ENCODE data around the gene KLK12.
A peak's percentile ranks its signal among the peaks of the same experiment; 100 is the strongest.

The KLK12 gene

DNA sequence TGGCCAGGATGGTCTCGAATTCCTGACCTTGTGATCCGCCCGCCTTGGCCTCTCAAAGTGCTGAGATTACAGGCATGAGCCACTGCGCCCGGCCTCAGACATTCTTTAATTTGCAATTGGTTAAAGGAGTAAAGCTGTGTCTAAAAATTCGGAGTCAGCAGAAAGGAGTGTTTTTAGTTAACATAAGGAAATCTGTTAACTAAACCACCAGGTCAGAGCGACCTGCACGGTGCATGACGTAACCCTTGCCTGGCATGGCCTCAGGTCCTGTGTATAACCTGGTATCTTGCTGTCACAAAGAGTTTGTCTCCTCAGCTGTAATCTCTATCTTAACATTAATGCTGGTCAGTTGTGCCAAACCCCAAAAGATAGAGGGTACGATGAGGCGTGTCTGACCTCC is 9.5 kb upstream of the KLK12 start:
- no peak for DNase-seq

DNA sequence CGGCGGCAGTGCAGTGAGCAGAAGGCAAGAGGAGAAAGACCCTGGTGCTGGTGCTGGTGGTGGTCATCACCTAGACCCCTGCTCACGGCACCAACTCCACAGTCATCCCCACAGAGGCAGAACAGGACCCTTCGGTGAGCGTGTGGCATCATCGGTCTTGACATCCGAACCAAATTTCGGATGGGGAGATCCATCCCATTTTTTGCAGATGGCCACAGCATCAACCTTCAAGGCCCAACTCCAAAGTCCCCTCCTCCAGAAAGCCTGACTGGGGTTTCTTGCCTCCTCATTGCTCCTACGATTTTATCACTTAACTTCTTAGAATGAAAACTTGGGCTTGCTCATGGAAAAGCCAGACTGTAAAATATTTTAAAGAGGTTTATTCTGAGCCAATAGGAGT is 8.7 kb upstream of the KLK12 start:
- no peak for DNase-seq

- DNase-seq = no peak
These were observed 5.3 kb upstream of the KLK12 start for GRCh38 chr19:51040151-51040550.

GRCh38 chr19:51036519-51036918 is 1.7 kb upstream of the KLK12 start:
- no peak for DNase-seq

DNA sequence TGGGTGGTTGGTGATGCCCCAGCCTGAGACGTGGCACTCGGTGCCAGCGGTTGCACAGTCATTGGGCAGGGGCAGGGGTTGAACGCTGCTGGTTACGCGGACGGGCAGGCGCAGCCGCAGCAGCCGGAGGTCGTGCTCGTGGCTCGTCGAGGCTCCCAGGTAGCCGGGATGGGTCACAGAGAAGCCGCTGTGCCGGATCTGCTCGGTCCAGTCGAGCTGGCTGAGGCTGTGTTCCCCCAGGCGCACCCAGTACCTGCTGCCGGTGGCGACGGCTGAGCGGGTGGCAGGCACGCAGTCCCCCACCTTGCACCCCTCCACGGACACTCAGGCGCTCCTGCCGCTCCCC is 2.9 kb downstream of the KLK12 start:
- no peak for DNase-seq

DNA sequence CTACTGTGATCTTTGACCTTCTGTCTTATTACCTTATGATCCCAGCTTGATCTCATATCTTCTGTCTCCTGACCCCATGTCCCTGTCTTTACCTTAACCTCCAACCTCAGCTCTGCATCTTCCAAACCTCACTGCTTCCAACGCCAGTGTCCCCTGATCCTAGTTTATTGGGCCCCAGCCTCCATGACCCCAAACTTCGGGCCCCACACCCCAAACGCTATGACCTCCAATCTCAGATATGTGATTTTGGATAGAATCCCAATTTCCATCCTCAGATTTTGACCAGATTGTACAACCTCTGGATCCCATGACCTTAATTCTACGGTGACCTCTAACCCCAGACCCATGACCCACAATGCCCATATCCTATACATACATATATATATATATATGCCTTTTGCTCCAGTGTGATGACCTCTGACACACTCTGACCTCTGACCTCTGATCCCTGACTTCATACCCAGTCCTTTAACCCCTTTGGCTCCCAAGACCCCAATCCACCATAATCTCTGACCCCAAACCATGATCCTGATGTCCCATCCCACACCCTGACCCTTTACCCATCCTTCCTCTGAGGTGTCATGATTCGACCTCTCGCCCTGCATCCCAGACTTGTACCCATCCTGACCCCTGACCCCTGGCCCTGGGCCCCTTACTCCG is 3.5 kb downstream of the KLK12 start:
- DNase-seq = no peak

DNA sequence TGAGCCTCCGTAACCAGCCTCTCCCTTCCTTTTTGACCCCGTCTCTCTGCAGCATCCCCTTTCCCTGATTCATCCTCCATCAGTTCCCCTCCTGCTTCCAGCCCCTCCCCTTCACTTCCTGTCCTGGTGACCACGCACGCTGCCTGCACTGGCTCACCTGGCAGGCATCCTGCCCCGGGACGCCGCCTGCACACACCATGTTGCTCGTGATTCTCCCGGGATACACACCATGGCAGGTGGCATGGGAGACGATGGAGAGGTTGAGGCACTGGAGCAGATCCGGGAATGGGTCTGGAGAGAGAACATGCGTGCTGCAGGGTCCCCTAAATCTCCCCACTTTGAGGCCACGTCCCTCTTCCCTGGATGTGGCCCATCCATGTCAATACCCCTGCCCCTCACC is 4.2 kb downstream of the KLK12 start:
- DNase-seq = no peak

DNA sequence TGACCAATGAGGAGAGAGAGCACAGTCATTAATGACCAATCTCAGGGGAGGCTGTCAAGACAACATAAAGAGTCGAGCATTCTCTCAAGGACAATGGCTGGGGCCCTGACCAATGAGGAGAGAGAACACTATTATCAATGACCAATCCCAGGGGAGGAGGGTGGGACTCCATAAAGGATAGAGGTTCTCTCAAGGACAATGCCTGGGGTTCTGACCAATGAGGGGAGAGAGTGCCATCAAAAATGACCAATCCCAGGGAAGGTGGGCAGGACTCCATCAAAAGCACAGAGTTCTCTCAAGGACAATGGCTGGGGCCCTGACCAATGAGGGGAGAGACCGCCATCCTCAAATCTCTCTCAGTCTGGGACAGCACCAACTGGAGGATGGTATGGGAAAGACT is 5.1 kb downstream of the KLK12 start:
- DNase-seq = no peak

- no peak for DNase-seq
These were observed 6.9 kb downstream of the KLK12 start for GRCh38 chr19:51027873-51028272.

- no peak for DNase-seq
These were observed 7.5 kb downstream of the KLK12 start for GRCh38 chr19:51027126-51027806.

DNA sequence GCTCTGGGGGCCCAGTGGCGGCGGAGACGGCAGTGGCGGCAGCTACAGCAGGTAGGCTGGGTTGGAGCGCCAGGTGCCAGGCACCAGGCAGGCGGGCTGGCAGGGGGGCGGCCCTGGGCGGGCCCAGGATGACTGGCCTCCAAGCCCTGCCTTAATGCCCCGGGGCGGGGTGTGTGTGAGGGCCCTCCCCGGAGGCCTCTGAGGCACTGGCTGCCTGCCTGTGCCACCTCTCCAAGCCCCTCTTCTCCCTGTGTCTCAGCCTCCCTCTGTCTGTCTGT is 8.3 kb downstream of the KLK12 start, which contains the start of gene KLK11:
KLK11 (minus strand) TSS at position 63 of the 278 bp plus-strand sequence. CDS start 985 bp downstream, outside the sequence.
- DNase-seq = no peak

DNA sequence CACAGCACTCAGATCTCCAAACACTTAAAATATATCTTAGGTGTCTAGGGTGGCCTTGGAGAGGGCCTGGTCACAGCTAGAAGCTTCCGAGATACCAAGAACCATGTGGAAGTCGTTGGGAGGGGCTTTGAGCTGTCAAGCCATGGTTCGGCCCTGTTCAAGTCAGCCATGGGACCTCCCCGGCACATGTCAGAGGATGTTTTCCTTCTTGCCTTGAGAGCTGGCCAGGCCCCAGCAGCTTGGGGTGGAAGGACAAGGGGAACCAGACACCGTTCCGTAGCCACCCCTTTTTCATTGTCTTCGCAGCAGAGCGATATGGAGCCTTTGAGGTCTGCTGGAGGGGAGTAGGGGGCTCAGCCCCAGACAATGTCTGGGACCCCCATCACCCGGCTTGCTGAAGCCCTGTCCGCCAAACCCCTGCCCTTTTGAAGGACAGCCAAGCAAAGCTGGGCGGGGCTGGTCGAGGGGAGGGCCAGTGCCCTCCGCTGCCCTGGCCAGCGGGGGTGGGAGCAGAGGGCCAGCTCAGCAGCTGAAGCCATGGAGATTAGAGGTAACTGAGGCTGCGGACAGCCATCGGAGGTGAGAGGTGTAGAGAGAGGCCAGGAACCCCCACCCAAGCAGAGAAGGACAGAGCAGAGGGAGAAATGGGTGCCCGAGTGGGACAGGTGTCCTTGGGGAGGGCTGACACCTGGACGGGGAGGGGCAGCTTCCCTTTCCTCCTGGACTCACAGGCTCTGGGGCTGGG is 8.8 kb downstream of the KLK12 start:
- DNase-seq = no peak

GRCh38 chr19:51025401-51025800 is 9.4 kb downstream of the KLK12 start:
- no peak for DNase-seq

GRCh38 chr19:51024924-51025323 is 9.9 kb downstream of the KLK12 start:
- no peak for DNase-seq

DNA sequence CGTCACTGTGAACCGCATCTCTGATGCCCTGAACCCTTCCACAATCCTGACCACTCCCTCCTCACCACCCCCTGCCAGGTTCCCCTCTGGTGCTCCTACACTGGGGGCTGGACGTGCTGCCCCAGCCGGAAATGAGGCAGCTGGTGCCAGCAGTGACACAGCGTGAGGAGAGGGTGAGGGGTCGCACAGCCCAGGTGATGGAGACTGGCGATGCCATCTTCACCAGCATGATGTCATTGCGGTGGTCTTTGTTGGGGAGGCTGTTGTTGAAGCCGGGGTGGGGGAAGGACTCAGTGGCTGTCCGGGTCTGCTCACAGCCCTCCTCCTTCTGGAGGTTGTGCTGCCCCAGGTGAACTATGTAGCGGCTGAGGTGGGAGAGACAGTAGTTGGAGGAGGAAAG is 10.9 kb downstream of the KLK12 start:
- DNase-seq = no peak

- no peak for DNase-seq
These were observed 12.3 kb downstream of the KLK12 start for GRCh38 chr19:51022526-51022925.

DNA sequence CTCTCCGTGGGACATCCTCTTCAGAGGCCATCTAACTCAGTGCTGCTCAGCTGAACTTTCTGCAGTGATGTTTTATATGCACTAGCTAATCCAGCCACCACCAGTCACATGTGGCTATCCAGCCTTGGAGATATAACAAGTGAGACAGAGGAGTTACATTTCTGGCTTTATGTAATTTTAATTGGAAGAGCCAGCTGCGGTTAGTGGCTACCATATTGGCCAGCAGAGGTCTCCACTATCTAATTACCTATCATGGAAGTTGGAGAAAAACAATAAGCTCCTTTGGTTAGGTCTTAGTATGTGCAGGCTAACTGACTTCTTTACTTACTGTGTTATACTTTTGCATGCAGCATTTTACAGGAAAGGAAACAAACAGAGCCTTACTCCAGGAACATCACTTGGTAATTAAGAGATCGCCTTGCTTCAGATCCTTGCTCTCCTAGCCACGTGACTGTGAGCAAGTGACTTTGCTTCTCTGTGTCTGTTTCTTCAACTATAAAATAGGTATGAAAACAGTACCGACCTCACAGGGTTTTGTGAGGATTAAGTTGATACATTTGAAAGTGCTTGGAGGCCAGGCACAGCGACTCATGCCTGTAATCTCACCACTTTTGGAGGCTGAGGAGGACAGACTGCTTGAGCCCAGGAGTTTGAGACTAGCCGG is 13.7 kb downstream of the KLK12 start:
- DNase-seq = peak in 1 of 2 donors; percentile 26

DNA sequence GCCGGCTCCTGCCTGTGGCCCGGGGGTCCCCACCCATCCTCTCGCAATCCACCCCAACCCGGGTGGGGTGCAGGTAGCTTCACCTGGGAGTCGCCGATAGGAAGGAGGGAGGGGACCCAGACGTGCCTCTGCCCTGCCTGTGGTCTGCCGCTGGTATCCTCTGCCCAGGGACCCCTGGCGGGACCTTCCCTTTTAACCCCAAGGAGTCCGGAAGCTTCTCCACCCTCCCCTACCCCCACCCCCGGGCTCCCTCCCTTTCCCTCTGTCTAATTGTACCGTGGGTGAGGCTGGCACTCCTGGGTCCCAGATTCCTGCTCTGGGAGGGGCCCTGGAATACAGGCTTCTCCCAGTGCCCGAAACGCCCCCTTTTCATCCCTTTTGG is 15.3 kb downstream of the KLK12 start, which contains the start of gene KLK10:
KLK10 (minus strand) TSS at position 166 of the 382 bp plus-strand sequence. CDS start 579 bp downstream, outside the sequence.
- no peak for DNase-seq

GRCh38 chr19:51018745-51019543 is 15.9 kb downstream of the KLK12 start:
- no peak for DNase-seq

DNA sequence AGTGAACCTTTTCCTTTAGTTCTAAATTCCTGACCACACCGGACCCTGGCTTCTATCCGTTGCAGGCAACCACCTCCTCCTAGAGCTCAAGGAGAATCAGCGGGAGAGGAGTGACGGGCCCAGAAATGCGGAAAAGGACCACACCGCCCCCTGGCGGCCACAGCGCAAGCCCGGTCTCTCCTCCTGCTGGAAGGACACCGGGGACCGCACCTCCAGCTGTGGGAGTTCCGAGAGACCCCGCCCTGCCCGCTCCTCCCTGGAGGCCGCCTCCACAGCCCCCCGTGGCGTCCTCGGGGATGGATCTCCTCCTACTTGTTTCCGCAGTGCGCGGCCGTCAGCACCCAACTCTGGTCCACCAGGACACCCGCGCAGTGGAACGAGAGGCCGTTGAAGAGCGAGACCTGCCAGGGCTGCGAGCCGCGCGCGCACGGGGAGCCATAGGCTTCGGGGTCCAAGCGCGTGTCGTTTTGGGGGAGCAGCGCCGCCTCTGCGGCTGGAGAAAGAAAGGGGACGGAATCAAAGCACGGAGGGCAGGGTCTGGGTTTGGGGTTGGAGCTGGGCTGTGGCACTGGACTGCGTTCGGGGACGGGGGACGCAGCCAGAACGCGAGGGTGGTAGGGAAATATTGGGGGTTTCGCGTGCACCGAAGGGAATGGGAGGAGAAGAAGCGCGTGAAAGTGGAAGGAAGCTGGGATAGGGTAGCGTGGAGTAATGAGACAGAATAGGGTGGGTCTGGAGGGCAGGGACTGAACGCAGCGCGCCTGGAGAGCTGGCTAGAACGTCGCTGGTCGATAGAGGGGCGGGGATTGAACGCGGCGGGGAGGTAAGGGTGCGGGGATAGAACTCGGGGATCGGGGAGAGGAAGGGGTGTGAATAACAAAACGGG is 17.8 kb downstream of the KLK12 start:
- peak; percentile 23 to 49 for DNase-seq

DNA sequence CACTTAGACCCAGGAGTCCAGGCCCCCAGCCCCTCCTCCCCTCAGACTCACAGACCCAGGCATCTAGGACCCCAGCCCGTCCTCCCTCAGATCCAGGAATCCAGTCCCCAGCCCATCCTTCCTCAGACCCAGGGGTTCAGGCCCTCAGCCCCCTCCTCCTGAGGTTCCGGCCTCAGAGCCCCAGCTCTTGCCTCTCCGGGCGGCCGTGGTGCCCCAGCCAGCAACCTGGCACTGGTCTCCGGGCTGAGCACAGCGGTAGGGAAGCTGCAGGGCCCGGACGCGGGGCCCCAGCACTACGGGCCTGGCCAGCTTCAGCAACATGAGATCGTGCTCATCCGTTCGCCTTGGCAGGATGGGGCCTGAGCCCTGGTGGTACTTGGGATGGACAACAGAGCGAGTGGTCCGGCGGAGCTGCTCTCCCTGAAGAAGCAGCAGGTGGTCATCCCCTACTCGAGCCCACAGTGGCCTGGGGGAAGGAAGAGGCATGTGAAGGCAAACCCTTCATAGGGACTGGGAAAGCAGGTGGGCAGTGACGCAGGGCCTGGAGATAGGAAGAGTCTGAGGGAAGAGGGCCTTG is 19.0 kb downstream of the KLK12 start:
- DNase-seq = no peak
